Stimulated activated CD4-positive, alpha-beta T cell treated with anti-CD3 and anti-CD28 coated beads, Interleukin-1b, Interleukin-23, amount 100 ng/mL, for 48 hours (primary cell): Measurements from ENCODE around the gene OR4F6.
"Not testable (repeated sequence)": the region's sequence is repeated elsewhere in the genome, so short reads cannot be mapped to it uniquely, and the experiment has no call there.

Experiments used
- DNase-seq: peaks from one replicate; pipeline ENCODE4 v3.0.0-alpha.2; 2020

Gene OR4F6, protein sequence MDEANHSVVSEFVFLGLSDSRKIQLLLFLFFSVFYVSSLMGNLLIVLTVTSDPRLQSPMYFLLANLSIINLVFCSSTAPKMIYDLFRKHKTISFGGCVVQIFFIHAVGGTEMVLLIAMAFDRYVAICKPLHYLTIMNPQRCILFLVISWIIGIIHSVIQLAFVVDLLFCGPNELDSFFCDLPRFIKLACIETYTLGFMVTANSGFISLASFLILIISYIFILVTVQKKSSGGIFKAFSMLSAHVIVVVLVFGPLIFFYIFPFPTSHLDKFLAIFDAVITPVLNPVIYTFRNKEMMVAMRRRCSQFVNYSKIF

DNA sequence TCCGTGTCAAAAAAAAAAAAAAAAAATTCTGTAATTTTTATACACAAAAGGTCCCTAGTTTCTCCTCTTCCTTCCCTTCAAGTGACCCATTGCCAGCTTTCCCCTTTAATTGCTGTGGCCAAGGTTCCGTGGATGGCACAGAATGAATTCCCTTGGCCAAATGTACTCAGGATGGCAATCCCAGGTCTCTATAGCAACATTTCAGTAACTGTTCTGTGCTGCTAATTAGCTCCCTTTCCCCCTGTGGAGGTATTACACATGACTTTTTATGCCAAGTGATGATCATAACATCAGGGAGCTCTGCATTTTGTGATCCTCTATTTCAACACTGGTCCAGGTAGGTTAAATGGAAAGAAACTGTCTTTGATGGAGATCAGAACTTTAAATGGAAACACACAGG lies at the start of gene OR4F6:
Gene OR4F6 (plus strand): TSS at position 301 of the 400 bp plus-strand sequence. CDS start 2,211 bp downstream, outside the sequence.
- DNase-seq, result no peak

DNA sequence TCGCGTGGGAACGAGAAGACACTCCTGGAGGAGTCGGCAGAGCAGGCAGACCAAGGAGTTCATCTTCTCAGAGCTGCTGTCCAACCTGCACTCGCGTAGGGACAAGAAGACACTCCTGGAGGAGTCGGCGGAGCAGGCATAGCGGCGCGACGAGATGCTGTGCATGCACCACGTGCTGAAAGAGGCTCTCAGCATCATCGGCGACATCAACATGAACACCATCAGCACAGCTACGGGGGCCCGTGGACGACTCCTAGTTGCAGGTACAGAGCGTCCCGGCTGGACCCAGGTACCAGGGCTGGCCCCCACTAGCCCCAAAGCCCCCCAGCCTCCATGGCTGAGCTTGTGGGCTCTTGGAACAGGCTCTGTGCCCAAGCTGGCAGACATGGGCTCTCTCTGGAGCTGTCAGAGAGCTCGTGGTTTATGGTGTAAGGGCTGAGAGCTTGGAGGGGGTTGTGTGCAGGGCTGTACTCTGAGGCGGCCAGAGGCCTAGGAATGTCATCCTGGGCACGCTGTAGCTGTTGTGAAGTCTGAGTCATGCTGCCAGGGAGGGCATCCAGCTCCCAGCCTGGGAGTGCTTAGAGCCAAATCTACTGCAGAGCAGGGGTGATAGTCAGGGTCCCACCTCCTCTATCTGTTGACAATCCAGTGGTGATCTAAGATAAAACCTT lies 38.5 kb upstream of the OR4F6 start:
- not testable (repeated sequence) for DNase-seq

DNA sequence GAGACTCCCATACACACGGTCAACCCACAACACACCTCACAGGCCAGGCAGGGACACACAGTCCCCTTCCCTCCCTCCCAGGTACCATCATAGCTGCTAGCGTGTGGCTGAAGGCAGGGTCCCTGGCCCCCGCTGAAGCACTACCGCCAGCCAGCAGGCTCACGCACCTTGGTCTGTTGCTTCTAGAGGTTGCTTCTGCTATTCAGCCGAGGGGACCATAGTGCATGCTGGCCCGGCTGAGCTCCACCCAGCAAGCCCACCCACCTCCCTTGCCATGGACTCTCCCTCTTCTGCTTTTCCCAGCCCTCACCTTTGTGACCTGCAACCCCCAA lies 38.0 kb upstream of the OR4F6 start:
- not testable (repeated sequence) for DNase-seq

DNA sequence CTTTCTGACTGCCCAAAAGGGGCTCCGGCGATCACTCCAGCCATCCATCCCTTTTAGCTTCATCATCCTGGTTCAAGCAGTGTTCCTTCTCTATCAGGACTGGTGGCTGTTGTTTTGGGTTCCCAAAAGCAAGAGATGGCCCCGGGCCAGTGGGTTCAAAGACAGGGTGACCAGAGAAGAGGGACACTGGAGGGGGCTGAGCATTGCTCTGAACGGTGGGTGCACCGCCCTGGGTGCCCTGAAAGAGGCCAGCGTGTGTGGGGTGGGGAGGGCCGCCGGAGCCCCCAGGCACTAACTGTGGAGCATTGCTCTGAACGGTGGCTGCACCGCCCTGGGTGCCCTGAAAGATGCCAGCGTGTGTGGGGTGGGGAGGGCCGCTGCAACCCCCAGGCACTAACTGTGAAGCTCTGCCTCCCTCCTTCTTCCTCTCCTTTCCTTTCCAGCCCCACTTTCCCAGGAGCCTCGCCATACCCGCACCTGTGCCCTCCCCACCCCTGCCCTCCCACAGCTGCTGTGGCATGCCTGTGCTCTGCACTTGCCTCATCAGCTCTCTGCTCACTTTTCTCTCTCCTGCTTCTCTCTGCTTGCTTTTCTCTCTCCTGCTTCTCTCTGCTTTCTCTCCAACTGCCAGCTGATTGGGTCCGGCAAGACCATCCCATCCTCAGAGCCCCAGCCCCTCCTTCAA lies 37.4 kb upstream of the OR4F6 start:
- DNase-seq, result no peak

DNA sequence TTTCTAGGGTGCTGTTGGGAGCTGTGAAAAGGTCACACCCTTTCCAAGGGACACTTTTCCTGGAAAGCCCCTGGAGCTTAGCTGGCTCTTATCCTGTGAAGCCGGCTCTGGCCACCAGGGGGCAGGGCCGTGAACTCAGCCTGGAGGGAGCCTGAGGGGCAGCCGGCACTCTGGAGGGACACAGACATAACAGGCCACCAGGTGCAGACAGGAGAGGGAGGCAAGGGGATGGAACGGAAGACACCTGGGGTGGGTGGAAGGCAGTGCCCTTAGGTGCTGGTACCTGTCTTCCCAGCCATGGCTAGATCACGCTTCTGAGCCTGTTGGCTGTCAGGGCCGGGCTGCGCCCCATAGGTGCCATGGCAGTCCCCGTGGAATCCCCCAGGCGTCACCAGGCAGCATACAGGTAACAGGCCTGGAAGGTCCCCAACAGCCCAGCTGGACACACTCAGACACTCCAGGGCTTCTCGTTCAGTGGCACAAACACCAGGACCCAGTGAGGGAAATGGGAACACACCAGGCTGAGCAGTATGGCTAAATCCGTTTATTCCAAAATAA lies 36.1 kb upstream of the OR4F6 start:
- DNase-seq, result not testable (repeated sequence)

DNA sequence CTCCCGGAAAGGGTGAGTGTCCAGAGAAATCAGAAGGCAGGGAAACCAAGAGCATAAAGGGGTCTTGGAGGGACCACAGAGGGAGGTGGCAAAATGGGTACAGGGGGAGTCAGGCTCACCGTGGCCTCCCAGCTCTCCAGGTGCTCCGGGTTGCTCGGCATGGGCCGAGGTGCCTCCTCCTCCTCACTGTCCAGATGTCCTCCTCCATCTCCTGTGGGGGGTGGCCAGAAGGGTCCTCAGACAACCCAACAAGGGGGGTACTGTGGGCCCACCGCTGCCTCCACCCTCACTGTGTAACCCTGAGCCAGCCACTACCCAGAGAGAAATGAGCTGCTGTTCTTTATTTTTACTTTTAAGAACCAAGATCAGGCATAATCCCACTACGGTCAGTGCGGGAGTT lies 30.4 kb upstream of the OR4F6 start:
- no peak for DNase-seq

DNA sequence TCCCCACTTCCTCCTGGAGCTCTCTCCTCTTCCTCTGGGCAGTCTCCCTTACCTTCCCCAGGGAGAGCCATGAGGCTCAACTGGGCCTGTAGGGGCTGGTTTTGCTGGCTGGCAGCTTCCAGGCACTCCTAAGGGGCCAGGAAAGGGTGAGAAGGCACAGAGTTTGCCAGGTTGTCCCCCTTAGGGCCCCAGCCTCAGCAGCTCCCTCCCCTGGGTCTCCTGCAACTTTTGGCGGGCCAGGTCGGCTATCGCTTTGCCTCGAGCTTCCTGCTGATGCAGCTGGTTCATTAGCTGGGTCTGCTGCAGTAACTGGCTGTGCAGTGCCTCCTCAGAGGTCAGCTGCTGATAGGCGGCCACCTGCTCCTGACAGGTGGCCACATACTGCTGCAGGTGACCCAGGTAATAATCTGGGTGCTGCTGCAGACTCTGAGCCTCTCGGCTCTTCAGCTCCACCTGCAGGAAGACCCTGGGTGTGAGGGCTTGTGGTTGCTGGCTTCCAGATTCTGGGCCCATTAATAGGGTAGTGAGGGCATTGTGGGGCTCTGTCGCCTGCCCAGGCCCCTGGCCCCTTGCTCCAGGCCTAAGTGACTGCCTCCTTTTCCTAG lies 29.7 kb upstream of the OR4F6 start:
- DNase-seq, result no peak

DNA sequence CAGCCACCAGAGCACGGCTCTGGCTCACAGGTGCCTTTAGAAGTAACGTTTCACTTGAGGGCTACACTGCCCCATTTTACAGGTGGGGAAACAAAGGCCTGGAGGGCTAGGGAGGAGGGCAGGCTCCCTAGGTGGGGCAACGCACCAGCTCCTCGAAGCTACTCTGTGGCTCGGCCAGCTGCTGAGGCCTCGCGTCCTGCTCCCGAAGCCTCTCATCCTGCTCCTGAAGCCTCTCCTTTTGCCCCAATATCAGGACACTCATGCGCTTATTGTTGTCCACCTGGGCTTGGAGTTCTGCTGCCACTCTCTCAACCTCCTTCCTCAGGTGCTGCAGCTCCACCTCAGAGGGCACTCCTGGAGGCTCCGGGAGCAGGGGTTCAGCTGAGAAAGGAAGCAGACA lies 28.2 kb upstream of the OR4F6 start:
- no peak for DNase-seq

DNA sequence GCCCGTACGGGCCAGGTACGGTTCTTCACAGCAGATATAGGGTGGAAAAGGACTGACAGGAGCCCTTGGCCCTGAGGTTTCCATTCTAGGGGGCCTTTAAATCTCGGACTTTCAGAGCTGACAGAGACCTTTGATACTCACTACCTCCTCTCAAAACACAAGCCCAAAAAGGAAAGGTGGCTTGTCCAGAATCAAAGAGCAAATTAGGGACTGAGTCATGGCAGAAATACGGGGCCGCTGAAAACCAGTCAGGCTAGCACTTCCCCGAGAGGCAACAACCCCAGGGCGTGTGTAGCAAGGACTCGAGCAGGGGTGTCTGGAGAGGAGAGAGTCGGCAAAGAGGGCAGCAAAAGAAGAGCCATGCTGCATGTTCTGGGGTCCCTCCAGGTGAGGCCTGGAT lies 24.7 kb upstream of the OR4F6 start:
- not testable (repeated sequence) for DNase-seq

DNA sequence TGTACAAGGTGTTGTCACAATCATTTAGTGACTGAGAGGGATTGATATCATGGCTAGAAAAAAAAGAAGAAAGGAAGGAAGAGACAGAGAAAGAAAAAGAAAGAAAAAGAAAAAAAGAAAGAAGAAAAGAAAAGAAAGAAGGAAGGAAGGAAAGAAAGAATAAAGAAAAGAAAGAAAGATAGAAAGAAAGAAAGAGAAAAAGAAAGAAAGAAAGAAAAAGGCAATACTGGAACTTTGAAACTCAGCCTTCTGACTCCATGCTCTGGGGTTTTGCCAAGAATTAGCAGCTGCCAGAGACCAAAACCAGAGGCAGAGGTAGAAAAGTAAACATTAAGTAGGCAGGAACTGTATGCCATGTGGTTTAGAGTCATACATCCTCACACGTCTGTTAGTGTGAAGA lies 23.1 kb upstream of the OR4F6 start:
- not testable (repeated sequence) for DNase-seq

DNA sequence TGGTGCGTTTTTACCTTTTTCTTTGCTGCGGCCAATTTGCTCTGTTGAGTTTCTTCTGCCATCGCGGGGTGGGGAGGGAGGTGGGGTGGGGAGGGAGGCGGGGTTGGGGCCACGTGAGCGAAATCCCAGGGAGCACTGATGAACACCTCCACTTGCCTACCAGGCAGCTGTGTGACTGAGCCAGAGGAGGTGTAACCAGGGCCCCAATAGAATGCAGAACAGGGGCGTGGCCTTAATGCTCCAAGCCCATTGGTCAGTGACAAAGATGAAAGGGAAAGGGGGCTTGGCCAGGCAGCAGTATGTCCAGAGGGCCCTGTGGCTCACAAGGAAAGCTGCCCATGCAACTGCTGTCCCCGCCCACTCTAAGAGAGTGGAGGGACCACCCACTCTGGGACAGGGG lies 21.4 kb upstream of the OR4F6 start:
- no peak for DNase-seq

DNA sequence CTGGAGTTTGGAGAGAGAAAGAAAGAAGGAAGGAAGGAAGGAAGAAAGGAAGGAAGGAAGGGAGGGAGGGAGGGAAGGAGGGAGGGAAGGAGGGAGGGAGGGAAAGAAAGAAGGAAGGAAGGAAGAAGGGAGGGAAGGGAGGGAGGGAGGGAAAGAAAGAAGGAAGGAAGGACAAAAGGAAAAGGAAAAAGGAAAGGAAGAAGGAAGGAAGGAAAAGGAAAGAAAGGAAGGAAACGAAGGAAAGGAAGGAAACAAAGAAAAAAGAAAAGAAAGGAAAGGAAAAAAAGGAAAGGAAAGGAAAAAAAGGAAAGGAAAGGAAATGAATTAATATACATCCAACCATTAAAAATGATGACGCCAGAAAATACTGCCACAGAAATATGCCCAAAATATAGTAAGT lies 18.7 kb upstream of the OR4F6 start:
- DNase-seq, result no peak

DNA sequence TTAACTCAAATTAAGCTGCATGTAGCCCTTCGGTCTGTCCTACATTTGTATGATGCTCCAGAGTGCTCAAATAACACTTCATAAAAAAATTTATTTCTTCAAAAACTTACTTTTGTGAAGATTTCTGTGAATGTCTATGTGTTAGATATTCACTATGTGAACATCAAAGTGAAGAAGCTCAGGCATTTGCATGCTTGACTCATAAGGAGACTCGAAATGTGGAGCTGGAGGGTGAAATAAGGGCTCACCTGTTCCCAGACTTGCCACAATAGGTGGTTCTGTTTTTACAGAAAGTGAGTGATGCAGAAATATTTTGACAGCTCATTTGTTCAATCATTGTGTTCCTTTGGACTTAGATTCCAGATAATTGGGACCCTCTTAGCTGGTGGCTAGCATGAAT lies 16.9 kb upstream of the OR4F6 start:
- not testable (repeated sequence) for DNase-seq

DNA sequence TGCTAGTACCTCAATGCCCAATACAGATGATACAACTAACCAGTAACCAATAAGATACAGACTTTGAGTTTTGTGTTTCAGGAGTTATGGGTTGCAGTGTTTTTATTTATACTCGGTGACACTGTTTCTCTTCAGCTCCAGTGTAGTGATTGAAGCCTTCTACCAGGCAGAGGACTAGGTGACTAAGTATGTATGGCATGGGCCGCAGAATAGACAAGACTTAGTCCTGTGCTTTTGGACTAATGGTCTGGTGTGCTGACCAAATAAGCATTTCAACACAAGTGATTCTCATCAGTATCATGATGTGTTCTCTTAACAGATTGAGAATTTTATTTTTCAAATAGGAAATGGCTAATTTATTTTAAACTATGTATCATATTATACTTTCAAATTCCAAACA lies 15.3 kb upstream of the OR4F6 start:
- DNase-seq, result not testable (repeated sequence)

DNA sequence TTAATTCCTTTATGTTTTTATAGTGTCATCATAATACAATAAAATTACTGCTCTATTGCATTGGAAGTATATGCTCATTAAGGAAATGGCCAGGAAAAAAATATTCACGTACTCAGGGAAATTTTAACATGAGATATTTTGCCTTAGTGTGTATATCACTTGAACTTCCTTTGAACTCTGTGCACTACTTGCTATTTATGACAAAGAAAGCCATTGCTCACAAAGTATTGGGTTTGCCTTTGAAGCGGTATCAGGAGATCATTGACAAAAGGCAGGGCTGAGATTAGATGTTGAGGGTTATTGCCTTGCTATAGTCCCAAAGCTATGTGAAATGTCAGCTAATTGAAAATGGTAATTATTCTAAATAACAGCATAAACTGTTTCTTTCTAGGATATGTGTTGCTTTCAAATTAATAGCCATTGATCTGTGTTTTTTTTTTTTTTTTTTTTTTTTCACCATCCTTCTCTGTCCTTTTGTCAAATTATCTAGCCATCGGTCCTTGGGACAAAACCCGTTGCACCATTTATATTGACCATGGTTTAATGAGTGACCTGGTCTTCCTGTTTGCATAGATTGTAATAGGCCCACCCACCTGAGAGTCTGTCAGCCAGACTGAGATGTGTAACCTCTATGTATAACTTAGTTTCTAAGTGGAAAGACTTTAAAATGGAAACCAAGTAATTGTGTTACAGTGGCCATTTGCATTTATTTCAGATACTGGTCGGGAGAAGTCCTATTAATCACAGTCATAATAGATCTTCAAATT lies 14.6 kb upstream of the OR4F6 start:
- DNase-seq, result not testable (repeated sequence)

DNA sequence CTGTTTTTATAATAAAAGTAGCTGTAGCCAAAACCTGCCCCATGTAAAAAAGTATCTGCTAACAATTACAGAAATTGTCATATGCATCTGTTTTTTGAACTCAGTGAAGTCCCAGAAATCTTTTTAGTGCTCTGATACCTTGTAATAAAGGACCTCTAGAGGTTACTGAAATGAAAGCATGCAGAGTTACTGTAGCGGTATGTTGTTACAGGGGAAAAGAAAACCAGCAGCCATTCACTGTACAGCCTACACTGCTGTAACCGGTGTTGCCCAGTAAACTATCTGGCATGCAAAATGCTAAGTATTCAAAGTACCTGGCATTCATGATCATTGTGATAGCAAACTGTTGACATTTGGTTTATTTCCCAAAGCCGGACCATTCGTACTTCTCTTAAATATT lies 12.6 kb upstream of the OR4F6 start:
- not testable (repeated sequence) for DNase-seq

DNA sequence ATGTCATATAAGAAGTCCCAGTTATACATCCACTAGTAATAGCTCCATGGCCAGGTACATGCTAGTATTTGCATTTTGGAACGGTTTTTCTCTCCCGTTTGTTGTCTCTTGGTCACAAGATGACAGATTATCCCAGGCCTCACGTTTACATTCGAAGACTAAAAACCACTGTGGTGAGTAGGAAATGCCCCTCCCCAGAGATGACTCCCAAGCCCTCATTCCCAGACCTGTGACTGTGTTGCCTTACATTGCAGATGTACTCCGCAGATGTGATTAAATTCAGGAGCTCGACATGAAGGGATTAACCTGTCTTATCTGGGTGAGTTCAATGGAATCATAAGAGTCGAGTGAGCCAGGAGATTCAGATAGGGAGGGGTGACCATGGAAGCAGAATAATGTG lies 9.3 kb upstream of the OR4F6 start:
- DNase-seq, result not testable (repeated sequence)

DNA sequence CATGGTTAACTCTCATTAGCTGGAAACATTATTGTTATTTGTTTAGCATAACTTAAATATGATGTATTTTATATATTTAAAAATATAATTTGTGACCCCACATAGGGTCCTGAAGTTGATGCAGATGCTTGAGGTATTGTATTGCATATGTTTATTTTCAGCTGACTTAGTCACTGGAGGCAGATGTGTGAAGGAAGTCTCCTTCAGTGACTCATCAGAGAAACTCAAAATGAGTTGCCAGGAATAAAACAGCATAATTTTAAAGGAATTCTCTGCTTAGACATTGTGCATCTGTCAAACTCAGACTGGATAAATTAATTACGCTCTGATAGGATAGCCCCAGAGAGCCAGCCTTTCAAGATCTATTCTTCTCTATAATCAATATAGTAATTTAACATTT lies 7.9 kb upstream of the OR4F6 start:
- no peak for DNase-seq

DNA sequence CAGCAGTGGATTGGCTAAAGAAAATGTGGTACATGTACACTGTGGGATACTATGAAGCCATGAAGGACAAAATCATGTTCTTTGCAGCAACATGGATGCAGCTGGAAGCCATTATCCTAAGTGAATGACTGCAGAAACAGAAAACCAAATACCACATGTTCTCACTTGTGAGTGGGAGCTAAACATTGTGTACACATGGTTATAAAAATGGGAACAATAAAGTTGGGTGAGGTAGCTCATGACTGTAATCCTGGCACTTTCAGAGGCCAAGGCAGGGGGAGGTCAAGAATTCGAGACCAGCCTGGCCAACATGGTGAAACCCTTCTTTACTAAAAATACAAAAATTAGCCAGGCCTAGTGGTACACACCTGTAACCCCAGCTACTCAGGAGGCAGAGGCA lies 3.6 kb upstream of the OR4F6 start:
- no peak for DNase-seq

DNA sequence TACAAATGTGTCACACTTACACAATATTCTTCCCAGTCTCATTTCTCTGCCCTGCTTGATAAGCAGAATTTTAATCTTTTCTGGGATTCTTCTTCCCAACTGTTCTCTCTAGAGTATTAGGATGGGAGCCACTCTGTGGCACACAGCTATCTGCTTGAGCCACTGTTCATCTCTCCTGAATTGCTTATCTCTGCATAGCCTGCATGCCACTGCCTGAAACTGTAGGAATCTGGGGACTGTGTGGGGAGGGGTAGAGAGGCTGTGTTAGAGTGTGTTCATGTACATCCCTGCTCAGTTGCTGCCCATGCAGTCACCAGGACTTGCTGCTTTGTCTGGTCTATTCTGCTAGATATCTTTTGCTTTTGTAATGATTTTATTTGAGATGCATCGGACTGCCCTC lies 2.3 kb upstream of the OR4F6 start:
- DNase-seq, result no peak

DNA sequence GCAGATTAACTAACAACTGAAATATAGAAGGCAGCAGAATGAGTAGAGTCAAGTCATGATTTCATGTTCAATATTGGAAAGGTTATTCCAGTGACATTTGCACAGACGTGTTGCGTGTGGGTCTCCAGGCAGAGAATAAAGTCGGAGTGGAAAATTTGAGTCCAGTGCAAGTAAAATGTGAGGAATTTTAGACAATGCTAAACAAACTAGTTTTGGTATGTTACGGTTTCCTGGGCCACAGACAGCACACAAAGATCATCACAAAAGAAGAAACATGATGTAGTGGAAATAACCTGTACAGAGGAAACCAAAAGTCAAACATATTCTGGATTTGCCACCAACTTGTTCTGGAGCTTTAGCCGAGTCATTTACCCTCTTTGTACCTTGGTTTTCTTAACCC lies 367 bp downstream of the OR4F6 start:
- no peak for DNase-seq

DNA sequence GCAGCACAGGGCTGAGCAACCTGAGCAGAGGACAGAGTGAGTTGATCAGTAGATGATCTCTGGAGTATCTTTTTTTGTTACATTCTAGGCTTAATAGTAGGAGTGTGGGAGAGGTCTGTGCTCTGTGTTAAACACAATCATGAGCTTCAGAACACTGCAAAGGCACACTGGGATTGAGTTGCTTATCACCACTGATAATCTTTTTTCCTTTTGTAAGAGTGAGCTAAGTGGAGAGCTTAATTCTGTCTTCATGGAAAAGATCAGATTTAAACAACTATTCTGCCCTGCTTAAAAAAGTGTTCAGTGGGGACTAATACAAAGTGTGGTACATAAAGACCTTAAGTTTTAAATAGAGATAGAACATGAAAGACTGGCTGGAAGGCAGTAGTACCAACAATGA lies 1.1 kb downstream of the OR4F6 start:
- no peak for DNase-seq

DNA sequence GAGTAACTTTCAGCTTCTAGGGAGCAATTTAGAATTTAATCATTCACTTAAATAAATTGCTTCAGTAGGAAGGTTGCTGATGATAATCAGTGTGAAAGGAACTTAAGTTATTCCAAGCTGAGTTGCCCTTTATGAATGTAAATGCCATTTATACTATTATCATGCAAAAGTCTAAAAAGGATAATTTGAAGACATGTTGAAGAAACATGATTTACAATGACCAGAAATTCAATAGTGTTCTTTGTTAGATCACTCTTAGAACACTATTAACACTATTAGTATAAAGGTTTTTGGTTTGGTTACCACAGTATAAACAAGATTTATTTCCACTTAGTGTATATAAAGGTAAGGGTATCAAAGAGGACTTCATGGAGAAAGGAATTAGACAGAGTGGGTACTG lies 1.6 kb downstream of the OR4F6 start:
- no peak for DNase-seq
